ENCODE measurements around the gene GLOD4.

DNA sequence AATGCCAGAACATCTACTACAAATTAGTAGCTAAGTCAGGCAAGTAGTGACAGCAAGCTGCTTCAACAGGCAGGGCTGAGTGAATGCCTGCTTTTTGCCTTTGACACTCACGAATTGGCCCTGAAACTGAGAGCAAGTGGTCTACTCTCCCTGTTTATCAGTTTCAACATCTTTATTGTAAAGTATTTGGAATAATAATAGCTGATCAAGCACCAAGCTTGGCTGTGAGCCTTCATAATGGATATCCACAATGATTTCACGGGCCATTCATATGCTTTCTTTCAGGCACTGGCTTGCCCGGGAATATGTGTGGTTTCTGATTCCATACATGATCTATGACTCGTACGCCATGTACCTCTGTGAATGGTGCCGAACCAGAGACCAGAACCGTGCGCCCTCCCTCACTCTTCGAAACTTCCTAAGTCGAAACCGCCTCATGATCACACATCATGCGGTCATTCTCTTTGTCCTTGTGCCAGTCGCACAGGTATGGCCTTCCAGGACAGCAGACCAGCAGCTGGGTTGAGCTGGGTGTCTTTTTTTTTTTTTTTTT is 44.4 kb downstream of the GLOD4 start:
- TF ChIP-seq, protein P1, sequence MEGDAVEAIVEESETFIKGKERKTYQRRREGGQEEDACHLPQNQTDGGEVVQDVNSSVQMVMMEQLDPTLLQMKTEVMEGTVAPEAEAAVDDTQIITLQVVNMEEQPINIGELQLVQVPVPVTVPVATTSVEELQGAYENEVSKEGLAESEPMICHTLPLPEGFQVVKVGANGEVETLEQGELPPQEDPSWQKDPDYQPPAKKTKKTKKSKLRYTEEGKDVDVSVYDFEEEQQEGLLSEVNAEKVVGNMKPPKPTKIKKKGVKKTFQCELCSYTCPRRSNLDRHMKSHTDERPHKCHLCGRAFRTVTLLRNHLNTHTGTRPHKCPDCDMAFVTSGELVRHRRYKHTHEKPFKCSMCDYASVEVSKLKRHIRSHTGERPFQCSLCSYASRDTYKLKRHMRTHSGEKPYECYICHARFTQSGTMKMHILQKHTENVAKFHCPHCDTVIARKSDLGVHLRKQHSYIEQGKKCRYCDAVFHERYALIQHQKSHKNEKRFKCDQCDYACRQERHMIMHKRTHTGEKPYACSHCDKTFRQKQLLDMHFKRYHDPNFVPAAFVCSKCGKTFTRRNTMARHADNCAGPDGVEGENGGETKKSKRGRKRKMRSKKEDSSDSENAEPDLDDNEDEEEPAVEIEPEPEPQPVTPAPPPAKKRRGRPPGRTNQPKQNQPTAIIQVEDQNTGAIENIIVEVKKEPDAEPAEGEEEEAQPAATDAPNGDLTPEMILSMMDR (IDR thresholded peaks at IDR 0.05) = no peak
- no peak for TF ChIP-seq EP300 (IDR thresholded peaks at IDR 0.05)

Measured in tibial nerve (tissue), 4 donors.